SK-N-SH (cell line): ENCODE data around the gene OSBPL6. TPM values are rescaled to one million over a fixed set of nuclear protein-coding genes. Genes with fewer than 3 reads are reported as not detected.

Experiments used
- CTCF ChIA-PET: fragments of 300-600, 350-600 bp; formaldehyde crosslinking; extraction: SDS; loops from one replicate; lab custom pipeline; 2021; lab: Yijun Ruan, JAX
- POLR2A ChIA-PET: fragments of 350-600 bp; sonication (Branson Sonifier 250); formaldehyde crosslinking; extraction: SDS; loops from one replicate; lab custom pipeline; 2020; ENCODE audit warnings: antibody characterized with exemption, inconsistent platforms; lab: Yijun Ruan, JAX
- DNase-seq: peaks from one replicate; pipeline ENCODE4 v3.0.0; 2012
- H2AFZ ChIP-seq: fragments of 200-600 bp; sonication (generic); 2 replicates; pipeline ENCODE4 v1.8.1; 2016; ENCODE audit warnings: antibody characterized with exemption, mild to moderate bottlenecking, low read depth
- H3F3A ChIP-seq: fragments of 200-600 bp; sonication (generic); replicated peaks from 2 replicates; pipeline ENCODE3; 2016; ENCODE audit warnings: antibody characterized with exemption, mild to moderate bottlenecking; ENCODE audit not compliant: insufficient read depth
- H3K27ac ChIP-seq, 2 experiments: fragments of 200-500 bp in 1 of 2; fragments of 200-600 bp in 1 of 2; sonication (Bioruptor generic) in 1 of 2; sonication (generic), shearing (Covaris generic) in 1 of 2; 2 replicates each; pipeline versions ENCODE4 v1.5.1 to v1.6.1; 2014 to 2016; ENCODE audit warnings: low read depth in 2 of 2, inconsistent platforms in 1 of 2, low read length in 1 of 2, mild to moderate bottlenecking in 1 of 2, mixed read lengths in 1 of 2
- H3K27me3 ChIP-seq: fragments of 200-600 bp; sonication (generic), shearing (Covaris generic); 2 replicates; pipeline ENCODE4 v1.6.1; 2016; ENCODE audit warnings: mixed run types; ENCODE audit not compliant: insufficient read depth
- H3K36me3 ChIP-seq, 2 experiments: fragments of 200-500 bp in 1 of 2; fragments of 200-600 bp in 1 of 2; sonication (Bioruptor generic) in 1 of 2; sonication (generic) in 1 of 2; replicated peaks in 1 of 2; 2 replicates each; pipeline versions ENCODE3 to v1.5.1; 2014 to 2016; ENCODE audit warnings: low read length in 1 of 2, mild to moderate bottlenecking in 1 of 2; ENCODE audit not compliant: insufficient read depth in 2 of 2, control insufficient read depth in 1 of 2
- H3K4me1 ChIP-seq, 2 experiments: fragments of 200-500 bp in 1 of 2; fragments of 200-600 bp in 1 of 2; sonication (Bioruptor generic) in 1 of 2; sonication (generic), shearing (Covaris generic) in 1 of 2; 2 replicates each; pipeline versions ENCODE4 v1.5.1 to v1.6.1; 2014 to 2016; ENCODE audit warnings: low read depth in 1 of 2, low read length in 1 of 2, mixed run types in 1 of 2; ENCODE audit not compliant: insufficient read depth in 2 of 2, control insufficient read depth in 1 of 2
- H3K4me2 ChIP-seq: fragments of 200-600 bp; sonication (generic), shearing (Covaris generic); 2 replicates; pipeline ENCODE4 v1.6.1; 2017; ENCODE audit warnings: mixed run types
- H3K4me3 ChIP-seq, 2 experiments: fragments of 200-500 bp in 1 of 2; fragments of 200-600 bp in 1 of 2; sonication (Bioruptor generic) in 1 of 2; sonication (generic), shearing (Covaris generic) in 1 of 2; 2 replicates each; pipeline versions ENCODE4 v1.5.1 to v1.8.1; 2014 to 2016; ENCODE audit warnings: low read depth in 2 of 2, inconsistent platforms in 1 of 2, low read length in 1 of 2, mild to moderate bottlenecking in 1 of 2, mixed read lengths in 1 of 2, moderate library complexity in 1 of 2
- H3K79me2 ChIP-seq: fragments of 200-600 bp; sonication (generic); 2 replicates; pipeline ENCODE4 v1.8.1; 2017; ENCODE audit warnings: mild to moderate bottlenecking; ENCODE audit not compliant: insufficient read depth
- H3K9ac ChIP-seq: fragments of 200-600 bp; sonication (generic); 2 replicates; pipeline ENCODE4 v1.6.1; 2017; ENCODE audit warnings: mixed run types
- H3K9me2 ChIP-seq: fragments of 200-600 bp; sonication (generic); 2 replicates; pipeline ENCODE4 v1.6.1; 2017; ENCODE audit warnings: mixed run types
- H3K9me3 ChIP-seq: fragments of 200-600 bp; sonication (generic); 2 replicates; pipeline ENCODE4 v1.6.1; 2017; ENCODE audit warnings: mixed run types, mild to moderate bottlenecking, moderate library complexity
- H4K20me1 ChIP-seq: fragments of 200-600 bp; sonication (generic); 2 replicates; pipeline ENCODE4 v1.6.1; 2017; ENCODE audit warnings: mild to moderate bottlenecking, mixed run types; ENCODE audit not compliant: insufficient read depth
- FOSL2 ChIP-seq: IDR thresholded peaks from 2 replicates; pipeline ENCODE4 v1.4.0; 2012; ENCODE audit warnings: low read depth, mild to moderate bottlenecking, moderate library complexity, borderline replicate concordance
- FOXJ3 ChIP-seq: sonication (generic); formaldehyde crosslinking; IDR thresholded peaks from 2 replicates; pipeline ENCODE4 v1.5.1; 2020; ENCODE audit warnings: mild to moderate bottlenecking, missing genetic modification reagents
- FOXM1 ChIP-seq: IDR thresholded peaks from 2 replicates; pipeline ENCODE4 v1.4.0; 2012; ENCODE audit warnings: low read depth, mild to moderate bottlenecking
- GABPA ChIP-seq: IDR thresholded peaks from 2 replicates; pipeline ENCODE4 v1.4.0; 2012; ENCODE audit warnings: low read depth, mild to moderate bottlenecking
- GATA2 ChIP-seq: sonication (generic); formaldehyde crosslinking; IDR thresholded peaks from 2 replicates; pipeline ENCODE4 v1.5.0; 2020; ENCODE audit warnings: mild to moderate bottlenecking, missing genetic modification reagents
- JUND ChIP-seq: IDR thresholded peaks from 2 replicates; pipeline ENCODE4 v1.4.0; 2012
- MEF2A ChIP-seq: IDR thresholded peaks from 2 replicates; pipeline ENCODE4 v1.4.0; 2012; ENCODE audit warnings: low read depth, borderline replicate concordance
- MXI1 ChIP-seq: IDR thresholded peaks from 2 replicates; pipeline ENCODE4 v1.6.1; 2012; ENCODE audit warnings: mild to moderate bottlenecking, low read depth, low read length, improper control_type of control experiment
- RAD21 ChIP-seq: IDR thresholded peaks from 2 replicates; pipeline ENCODE4 v1.6.1; 2012; ENCODE audit warnings: mild to moderate bottlenecking, low read length
- RFX5 ChIP-seq: IDR thresholded peaks from 2 replicates; pipeline ENCODE4 v1.6.1; 2012; ENCODE audit warnings: mild to moderate bottlenecking, improper control_type of control experiment, low read length
- RXRA ChIP-seq: IDR thresholded peaks from 2 replicates; pipeline ENCODE4 v1.4.0; 2012; ENCODE audit warnings: low read depth, mild to moderate bottlenecking, borderline replicate concordance
- TAF1 ChIP-seq: IDR thresholded peaks from 2 replicates; pipeline ENCODE4 v1.6.1; 2012; ENCODE audit warnings: low read depth, mild to moderate bottlenecking, low read length, moderate library complexity, borderline replicate concordance
- TEAD4 ChIP-seq: IDR thresholded peaks from 2 replicates; pipeline ENCODE4 v1.4.0; 2012; ENCODE audit warnings: mild to moderate bottlenecking, borderline replicate concordance; ENCODE audit not compliant: insufficient read depth
- YY1 ChIP-seq: IDR thresholded peaks from 2 replicates; pipeline ENCODE4 v1.4.0; 2012; ENCODE audit warnings: low read depth, mild to moderate bottlenecking
- WGBS: methylation state at CpG from one replicate; pipeline ENCODE4 v1.1.6; 2017; ENCODE audit warnings: low lambda C conversion rate; 5-methylcytosine and 5-hydroxymethylcytosine counted together
- polyA plus RNA-seq, 3 experiments: library from polyadenylated mRNA; depleted of rRNA; stranded (reverse); fragments of >200 nt; gene quantifications; 2 replicates each; pipeline ENCODE4 v1.2.3, GENCODE V29; 2012
- TF ChIP-seq, protein P1 (sequence below): IDR thresholded peaks from 2 replicates; pipeline ENCODE4 v1.4.0; 2012; ENCODE audit warnings: low read depth, borderline replicate concordance
- TF ChIP-seq, protein P2 (sequence below): fragments of 150-350 bp; IDR thresholded peaks from 2 replicates; pipeline ENCODE4 v1.6.1; 2017; ENCODE audit warnings: antibody characterized with exemption, low read length, low read depth, borderline replicate concordance
- TF ChIP-seq, protein P3 (sequence below): fragments of 150-350 bp; IDR thresholded peaks from 2 replicates; pipeline ENCODE4 v1.6.1; 2016; ENCODE audit warnings: mild to moderate bottlenecking, low read depth, low read length
- TF ChIP-seq, protein P4 (sequence below): fragments of 200-600 bp; sonication (generic); IDR thresholded peaks from 2 replicates; pipeline ENCODE4 v1.6.1; 2017; ENCODE audit warnings: antibody characterized with exemption, mild to moderate bottlenecking, moderate library complexity

Gene OSBPL6
- polyA plus RNA-seq, 1 of the 3 experiments (the other 2 are of a cell fraction) = 2.7 TPM

DNA sequence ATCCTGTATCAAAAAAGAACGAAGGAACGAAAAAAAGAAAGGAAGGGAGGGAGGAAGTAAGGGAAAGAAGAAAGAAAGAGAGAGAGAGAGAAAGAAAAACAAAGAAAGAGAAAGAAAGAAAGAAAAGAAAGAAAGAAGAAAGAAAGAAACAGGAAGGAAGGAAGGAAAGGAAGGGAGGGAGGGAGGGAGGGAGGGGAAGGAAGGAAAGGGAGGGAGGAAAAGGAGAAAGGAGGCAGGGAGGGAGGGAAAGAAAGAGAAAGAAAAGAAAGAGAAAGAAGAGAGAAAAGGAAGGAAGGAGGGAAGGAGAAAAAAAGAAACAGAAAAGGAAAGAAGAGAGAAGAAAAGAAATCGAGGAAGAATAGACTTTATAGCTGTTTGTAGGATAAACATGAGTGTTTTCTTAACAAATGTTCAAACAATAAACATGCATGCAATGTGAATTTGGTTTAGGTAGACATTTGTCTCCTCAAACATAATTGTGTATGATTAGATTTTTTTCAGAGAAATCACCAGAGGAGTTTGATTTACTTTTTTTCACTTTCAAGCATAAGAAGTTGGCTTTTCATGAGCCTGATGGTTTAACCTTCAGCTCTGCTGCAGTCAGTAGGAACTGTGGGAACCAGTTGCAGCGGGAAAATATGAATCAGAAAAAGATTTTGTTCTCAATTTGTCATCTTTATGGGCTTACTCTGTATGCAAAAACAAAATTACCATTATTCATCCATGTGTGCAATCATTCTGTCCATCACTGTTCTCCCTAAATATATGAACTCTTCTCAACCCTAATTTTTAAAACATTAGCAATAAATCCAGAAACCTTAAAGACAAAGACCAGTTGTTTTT is 185.1 kb downstream of the OSBPL6 start:
- TF ChIP-seq GATA2 (no peak), TAF1 (no peak), YY1 (no peak), FOSL2 (no peak), FOXM1 (no peak), MXI1 (no peak), MEF2A (no peak), GABPA (no peak), JUND (no peak)
- TF ChIP-seq, protein P1, sequence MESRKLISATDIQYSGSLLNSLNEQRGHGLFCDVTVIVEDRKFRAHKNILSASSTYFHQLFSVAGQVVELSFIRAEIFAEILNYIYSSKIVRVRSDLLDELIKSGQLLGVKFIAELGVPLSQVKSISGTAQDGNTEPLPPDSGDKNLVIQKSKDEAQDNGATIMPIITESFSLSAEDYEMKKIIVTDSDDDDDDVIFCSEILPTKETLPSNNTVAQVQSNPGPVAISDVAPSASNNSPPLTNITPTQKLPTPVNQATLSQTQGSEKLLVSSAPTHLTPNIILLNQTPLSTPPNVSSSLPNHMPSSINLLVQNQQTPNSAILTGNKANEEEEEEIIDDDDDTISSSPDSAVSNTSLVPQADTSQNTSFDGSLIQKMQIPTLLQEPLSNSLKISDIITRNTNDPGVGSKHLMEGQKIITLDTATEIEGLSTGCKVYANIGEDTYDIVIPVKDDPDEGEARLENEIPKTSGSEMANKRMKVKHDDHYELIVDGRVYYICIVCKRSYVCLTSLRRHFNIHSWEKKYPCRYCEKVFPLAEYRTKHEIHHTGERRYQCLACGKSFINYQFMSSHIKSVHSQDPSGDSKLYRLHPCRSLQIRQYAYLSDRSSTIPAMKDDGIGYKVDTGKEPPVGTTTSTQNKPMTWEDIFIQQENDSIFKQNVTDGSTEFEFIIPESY = no peak
- TF ChIP-seq, protein P2, sequence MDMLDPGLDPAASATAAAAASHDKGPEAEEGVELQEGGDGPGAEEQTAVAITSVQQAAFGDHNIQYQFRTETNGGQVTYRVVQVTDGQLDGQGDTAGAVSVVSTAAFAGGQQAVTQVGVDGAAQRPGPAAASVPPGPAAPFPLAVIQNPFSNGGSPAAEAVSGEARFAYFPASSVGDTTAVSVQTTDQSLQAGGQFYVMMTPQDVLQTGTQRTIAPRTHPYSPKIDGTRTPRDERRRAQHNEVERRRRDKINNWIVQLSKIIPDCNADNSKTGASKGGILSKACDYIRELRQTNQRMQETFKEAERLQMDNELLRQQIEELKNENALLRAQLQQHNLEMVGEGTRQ = no peak
- TF ChIP-seq, protein P3, sequence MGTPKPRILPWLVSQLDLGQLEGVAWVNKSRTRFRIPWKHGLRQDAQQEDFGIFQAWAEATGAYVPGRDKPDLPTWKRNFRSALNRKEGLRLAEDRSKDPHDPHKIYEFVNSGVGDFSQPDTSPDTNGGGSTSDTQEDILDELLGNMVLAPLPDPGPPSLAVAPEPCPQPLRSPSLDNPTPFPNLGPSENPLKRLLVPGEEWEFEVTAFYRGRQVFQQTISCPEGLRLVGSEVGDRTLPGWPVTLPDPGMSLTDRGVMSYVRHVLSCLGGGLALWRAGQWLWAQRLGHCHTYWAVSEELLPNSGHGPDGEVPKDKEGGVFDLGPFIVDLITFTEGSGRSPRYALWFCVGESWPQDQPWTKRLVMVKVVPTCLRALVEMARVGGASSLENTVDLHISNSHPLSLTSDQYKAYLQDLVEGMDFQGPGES = no peak
- TF ChIP-seq, all 33 proteins: peak for 0
- H3K9me3 ChIP-seq = no peaks in the 10 kb centered on the region
- H3K36me3 ChIP-seq = peaks cover 0 to 5% of the 10 kb centered on the region in 2 experiments
- H3K4me2 ChIP-seq = no peak overlapping the region
- H2AFZ ChIP-seq = no peak overlapping the region
- DNase-seq = no peak
- H3K9me2 ChIP-seq = no peaks in the 10 kb centered on the region
- H4K20me1 ChIP-seq = no peaks in the 10 kb centered on the region
- H3F3A ChIP-seq = no peaks in the 10 kb centered on the region
- ChIA-PET CTCF (no interaction called here), POLR2A (no interaction called here)
- no peaks in the 10 kb centered on the region for H3K27me3 ChIP-seq
- no peak overlapping the region for H3K27ac ChIP-seq
- no peak overlapping the region for H3K9ac ChIP-seq
- WGBS = 90% methylated on average over 4 of the region's 4 CpGs
- H3K79me2 ChIP-seq = no peaks in the 10 kb centered on the region
- H3K4me1 ChIP-seq = no peaks in the 10 kb centered on the region; a peak in 1 of 4 replicates
- no peak overlapping the region for H3K4me3 ChIP-seq

DNA sequence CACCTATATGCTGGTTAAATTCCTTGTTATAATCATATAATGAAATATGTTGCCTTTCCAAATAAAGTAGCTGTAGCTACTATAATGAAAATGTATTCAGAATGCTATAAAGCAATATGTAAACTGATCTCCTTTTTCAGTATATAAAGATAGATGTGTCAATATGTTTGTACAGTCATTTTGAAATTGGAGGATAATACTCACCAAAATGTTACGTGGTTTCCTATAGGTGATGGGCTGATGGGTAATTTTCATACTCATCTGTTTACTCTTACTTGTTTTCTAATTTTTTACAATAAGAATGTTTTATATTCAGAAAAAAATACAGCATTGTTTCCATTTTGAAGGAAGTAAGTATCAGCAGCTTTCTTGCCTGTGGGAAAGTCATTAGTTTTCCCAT is 186.5 kb downstream of the OSBPL6 start:
- no peaks in the 10 kb centered on the region for H4K20me1 ChIP-seq
- POLR2A ChIA-PET = no interaction called here
- no peaks in the 10 kb centered on the region for H3K9me3 ChIP-seq
- H2AFZ ChIP-seq = no peak overlapping the region
- no peak overlapping the region for H3K4me3 ChIP-seq
- H3K27ac ChIP-seq = no peak overlapping the region
- 100% methylated on average over 1 of the region's 1 CpG for WGBS
- no peaks in the 10 kb centered on the region for H3K27me3 ChIP-seq
- H3F3A ChIP-seq = no peaks in the 10 kb centered on the region
- no peaks in the 10 kb centered on the region; a peak in 1 of 4 replicates for H3K4me1 ChIP-seq
- no peaks in the 10 kb centered on the region for H3K79me2 ChIP-seq
- H3K9ac ChIP-seq = no peak overlapping the region
- H3K9me2 ChIP-seq = no peaks in the 10 kb centered on the region
- no peak overlapping the region for H3K4me2 ChIP-seq
- no peak for DNase-seq
- H3K36me3 ChIP-seq = peaks cover 0 to 8% of the 10 kb centered on the region in 2 experiments
- CTCF ChIA-PET = interaction anchor here (1.1 to 1.5 kb wide), 2 partner anchors 14 to 16 kb away, joined by 3 to 4 read pairs; no protein-coding TSS in a partner anchor
- TF ChIP-seq MEF2A (no peak), MXI1 (no peak), RAD21 (no peak), RFX5 (no peak), FOXJ3 (CRISPR knock-in tag) (no peak), TEAD4 (no peak), RXRA (no peak), FOSL2 (no peak), FOXM1 (no peak)
- TF ChIP-seq, protein P1 = no peak
- TF ChIP-seq, protein P4, sequence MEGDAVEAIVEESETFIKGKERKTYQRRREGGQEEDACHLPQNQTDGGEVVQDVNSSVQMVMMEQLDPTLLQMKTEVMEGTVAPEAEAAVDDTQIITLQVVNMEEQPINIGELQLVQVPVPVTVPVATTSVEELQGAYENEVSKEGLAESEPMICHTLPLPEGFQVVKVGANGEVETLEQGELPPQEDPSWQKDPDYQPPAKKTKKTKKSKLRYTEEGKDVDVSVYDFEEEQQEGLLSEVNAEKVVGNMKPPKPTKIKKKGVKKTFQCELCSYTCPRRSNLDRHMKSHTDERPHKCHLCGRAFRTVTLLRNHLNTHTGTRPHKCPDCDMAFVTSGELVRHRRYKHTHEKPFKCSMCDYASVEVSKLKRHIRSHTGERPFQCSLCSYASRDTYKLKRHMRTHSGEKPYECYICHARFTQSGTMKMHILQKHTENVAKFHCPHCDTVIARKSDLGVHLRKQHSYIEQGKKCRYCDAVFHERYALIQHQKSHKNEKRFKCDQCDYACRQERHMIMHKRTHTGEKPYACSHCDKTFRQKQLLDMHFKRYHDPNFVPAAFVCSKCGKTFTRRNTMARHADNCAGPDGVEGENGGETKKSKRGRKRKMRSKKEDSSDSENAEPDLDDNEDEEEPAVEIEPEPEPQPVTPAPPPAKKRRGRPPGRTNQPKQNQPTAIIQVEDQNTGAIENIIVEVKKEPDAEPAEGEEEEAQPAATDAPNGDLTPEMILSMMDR = no peak
